Measurements from ENCODE around the gene NUDT3. TPM values are rescaled to one million over a fixed set of nuclear protein-coding genes. Genes with fewer than 3 reads are reported as not detected.

The NUDT3 gene
- total and polyA plus RNA-seq, 9 of the 15 experiments (the other 6 are each of a cell fraction or from before 2014, with no cell fraction given), result 5.4 to 81.2 (median 56.4) TPM

- TF ChIP-seq ZNF395 (CRISPR knock-in tag; IDR thresholded peaks at IDR 0.05) (peak; percentile 53; the same call in 1 of the 2 replicates), DLX4 (CRISPR knock-in tag; IDR thresholded peaks at IDR 0.05) (no peak), CBFA2T2 (conservative IDR thresholded peaks at IDR 0.05) (no peak), TAL1 (IDR thresholded peaks at IDR 0.05) (no peak), MTA3 (IDR thresholded peaks at IDR 0.05; ENCODE audit: borderline replicate concordance) (peak; percentile 39; the same call in 1 of the 2 replicates), ZFPM2 (CRISPR knock-in tag; IDR thresholded peaks at IDR 0.05) (no peak), UBTF (IDR thresholded peaks at IDR 0.05; ENCODE audit: borderline replicate concordance in 1 of 2, low read depth in 2 of 2, low read length in 2 of 2) (no peak), NFIC (IDR thresholded peaks at IDR 0.05) (no peak), MAFG (tag; conservative IDR thresholded peaks at IDR 0.05) (no peak), IFI16 (CRISPR knock-in tag; IDR thresholded peaks at IDR 0.05) (no peak), SRF (CRISPR knock-in tag; IDR thresholded peaks at IDR 0.05) (no peak), SIN3B (IDR thresholded peaks at IDR 0.05; ENCODE audit: low read depth) (no peak), HMGXB4 (CRISPR knock-in tag; IDR thresholded peaks at IDR 0.05) (no peak), TFAM (CRISPR knock-in tag; conservative IDR thresholded peaks at IDR 0.05) (no peak), CC2D1A (IDR thresholded peaks at IDR 0.05) (0 out of 2 replicates have a peak, but pooled peaks have one; percentile 8), NFRKB (IDR thresholded peaks at IDR 0.05; ENCODE audit: low read depth) (peak; percentile 51; the same call in 1 of the 2 replicates), E2F8 (IDR thresholded peaks at IDR 0.05; ENCODE audit: low read depth, partially characterized antibody) (no peak)
Observed at GRCh38 chr6:34324738-34325444, 67.6 kb downstream of the NUDT3 start (continued).
